Mammary microvascular endothelial cell (primary cell): Measurements from ENCODE around the gene LYZL4. TPM values are rescaled to one million over a fixed set of nuclear protein-coding genes. Genes with fewer than 3 reads are reported as not detected.

Experiments used
- total RNA-seq: library from RNA; depleted of rRNA; stranded (reverse); fragments of >200 nt; gene quantifications from 2 replicates; pipeline ENCODE4 v1.2.3, GENCODE V29; 2015

LYZL4 gene, protein sequence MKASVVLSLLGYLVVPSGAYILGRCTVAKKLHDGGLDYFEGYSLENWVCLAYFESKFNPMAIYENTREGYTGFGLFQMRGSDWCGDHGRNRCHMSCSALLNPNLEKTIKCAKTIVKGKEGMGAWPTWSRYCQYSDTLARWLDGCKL
- not detected in 2 replicates for total RNA-seq

DNA sequence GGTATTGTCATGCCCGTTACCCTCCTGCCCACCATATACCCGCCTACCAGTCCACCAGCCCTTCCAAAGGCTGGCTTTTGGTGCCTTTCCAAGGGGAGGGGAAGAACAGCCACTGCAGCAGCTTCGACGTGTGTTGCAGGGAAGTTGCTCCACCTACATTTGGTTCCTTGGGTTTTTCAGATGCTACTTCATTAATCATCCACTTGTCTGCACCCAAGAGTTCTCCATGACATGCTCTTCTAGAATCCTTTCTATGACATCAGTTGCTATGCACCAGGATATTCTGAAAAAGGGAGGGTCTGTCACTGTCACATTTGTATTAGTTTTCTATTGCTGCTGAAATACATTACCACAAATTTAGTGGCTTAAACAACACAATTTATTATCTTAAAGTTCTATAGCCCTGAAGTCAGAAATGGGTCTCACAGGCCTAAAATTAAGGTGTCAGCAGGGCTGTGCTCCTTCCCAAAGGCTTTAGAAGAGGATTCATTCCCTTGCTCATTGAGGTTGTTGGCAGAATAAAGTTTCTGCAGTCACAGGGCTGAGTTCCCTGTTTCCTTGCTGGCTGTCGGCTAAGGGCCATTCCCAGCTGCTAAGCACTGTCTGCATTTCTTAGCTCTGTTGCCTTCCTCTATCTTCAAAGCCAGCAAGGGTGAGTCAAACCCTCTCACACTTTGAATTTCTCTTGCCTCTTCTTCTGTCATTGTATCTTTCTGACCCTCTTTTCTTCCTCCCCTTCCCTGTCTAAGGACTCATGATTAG is at the start of gene LYZL4:
TSS of gene LYZL4 (minus strand) at position 241 of the 762 bp plus-strand sequence. CDS start 3,359 bp downstream, outside the sequence.

Other genes with a start within 250 kb of the LYZL4 start
- not detected in 2 replicates for gene CCK, start 144.4 kb downstream of the LYZL4 start, total RNA-seq
- not detected in 2 replicates for gene VIPR1, start 92.0 kb upstream of the LYZL4 start, total RNA-seq
- gene SEC22C, start 171.4 kb upstream of the LYZL4 start, total RNA-seq = 85.4 and 110 TPM in 2 replicates
- 26.3 and 34.5 TPM in 2 replicates for gene SS18L2, start 180.2 kb upstream of the LYZL4 start, total RNA-seq
- 15.4 and 18.5 TPM in 2 replicates for gene NKTR, start 190.1 kb upstream of the LYZL4 start, total RNA-seq
- 11.6 and 11.7 TPM in 2 replicates for gene ZBTB47, start 243.1 kb upstream of the LYZL4 start, total RNA-seq